ENCODE results near the gene DIS3L2.

DIS3L2 gene

DNA sequence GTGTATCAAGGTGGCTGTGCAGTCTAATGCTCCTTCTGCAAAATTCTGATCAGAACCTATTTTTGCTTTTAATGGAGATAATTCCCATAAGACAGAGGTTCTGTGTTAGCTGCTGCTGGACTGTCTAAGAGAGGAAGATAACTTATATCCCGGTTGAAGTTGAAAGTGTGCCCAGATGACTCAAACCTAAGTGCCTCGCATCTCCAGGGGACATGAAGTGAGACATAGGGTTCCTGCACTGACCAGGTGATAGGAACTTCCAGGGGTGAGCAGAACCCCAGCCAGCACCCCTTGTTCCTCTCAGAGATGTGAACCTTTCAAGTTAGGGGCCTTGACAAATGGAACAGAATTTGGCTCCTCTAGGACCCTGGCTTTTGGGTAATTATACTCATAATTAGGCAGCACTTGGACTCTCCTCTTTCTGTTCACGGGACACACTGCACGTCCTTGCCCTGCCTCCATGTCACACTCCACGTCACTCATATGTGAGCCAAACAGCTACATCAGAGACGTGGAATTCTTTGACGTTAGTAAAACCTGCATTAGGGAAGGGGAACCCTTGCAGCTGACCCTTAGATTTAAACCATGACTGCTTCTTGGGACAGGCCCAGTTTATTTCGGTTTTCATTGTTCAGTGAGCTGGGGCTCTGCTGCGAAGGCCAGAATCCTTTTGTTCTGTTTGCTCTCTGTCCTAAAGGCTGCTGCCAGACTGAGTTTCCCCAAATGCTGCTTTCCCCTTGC, 312.6 kb downstream of the DIS3L2 start:
- TF ChIP-seq, protein P1, sequence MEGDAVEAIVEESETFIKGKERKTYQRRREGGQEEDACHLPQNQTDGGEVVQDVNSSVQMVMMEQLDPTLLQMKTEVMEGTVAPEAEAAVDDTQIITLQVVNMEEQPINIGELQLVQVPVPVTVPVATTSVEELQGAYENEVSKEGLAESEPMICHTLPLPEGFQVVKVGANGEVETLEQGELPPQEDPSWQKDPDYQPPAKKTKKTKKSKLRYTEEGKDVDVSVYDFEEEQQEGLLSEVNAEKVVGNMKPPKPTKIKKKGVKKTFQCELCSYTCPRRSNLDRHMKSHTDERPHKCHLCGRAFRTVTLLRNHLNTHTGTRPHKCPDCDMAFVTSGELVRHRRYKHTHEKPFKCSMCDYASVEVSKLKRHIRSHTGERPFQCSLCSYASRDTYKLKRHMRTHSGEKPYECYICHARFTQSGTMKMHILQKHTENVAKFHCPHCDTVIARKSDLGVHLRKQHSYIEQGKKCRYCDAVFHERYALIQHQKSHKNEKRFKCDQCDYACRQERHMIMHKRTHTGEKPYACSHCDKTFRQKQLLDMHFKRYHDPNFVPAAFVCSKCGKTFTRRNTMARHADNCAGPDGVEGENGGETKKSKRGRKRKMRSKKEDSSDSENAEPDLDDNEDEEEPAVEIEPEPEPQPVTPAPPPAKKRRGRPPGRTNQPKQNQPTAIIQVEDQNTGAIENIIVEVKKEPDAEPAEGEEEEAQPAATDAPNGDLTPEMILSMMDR (IDR thresholded peaks at IDR 0.05; ENCODE audit: low read depth, low read length), result no peak
- no peak for TF ChIP-seq EZH2phosphoT487 (IDR thresholded peaks at IDR 0.05; ENCODE audit: low read depth)
- 0 out of 2 replicates have a peak, but pooled peaks cover under 1% of the 10 kb centered on the region for H4K20me1 ChIP-seq (ENCODE audit: insufficient read depth, low read length)
- no peak overlapping the region for H3K4me3 ChIP-seq (ENCODE audit: low read length)
- peaks cover 6% of the 10 kb centered on the region for H3K4me1 ChIP-seq (ENCODE audit: low read length)
- H2AFZ ChIP-seq (ENCODE audit: low read depth, low read length), result no peak overlapping the region
- no peak overlapping the region for H3K9ac ChIP-seq (ENCODE audit: low read length)
- H3K79me2 ChIP-seq (ENCODE audit: low read length), result no peaks in the 10 kb centered on the region
- no peak overlapping the region for H3K4me2 ChIP-seq (ENCODE audit: low read length)
- H3K9me3 ChIP-seq (ENCODE audit: insufficient read depth, low read length), result no peaks in the 10 kb centered on the region
- H3K27ac ChIP-seq (ENCODE audit: low read length), result no peak overlapping the region
- H3K36me3 ChIP-seq (replicated peaks; ENCODE audit: low read depth, low read length), result no peaks in the 10 kb centered on the region
- no peaks in the 10 kb centered on the region for H3K27me3 ChIP-seq (ENCODE audit: low read depth, low read length)

DNA sequence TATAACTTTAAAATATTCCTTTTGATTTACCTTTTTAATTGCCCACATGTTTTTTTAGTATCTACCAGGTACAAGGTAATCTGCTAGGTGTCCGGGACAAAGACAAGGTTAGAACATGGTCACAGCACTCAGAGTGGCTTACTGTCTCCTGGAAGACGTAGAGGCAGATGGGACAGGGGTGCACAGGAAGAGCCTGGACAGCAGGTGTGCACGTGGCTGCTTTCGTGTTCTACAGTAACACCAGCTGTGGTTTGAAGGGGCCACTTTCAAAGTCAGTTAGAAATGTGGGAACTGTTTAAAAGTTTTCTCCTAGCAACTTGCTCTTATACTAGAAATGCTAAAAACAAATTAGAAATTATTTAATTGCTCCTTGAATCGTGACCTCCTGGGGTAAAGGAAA, 314.2 kb downstream of the DIS3L2 start:
- H3K79me2 ChIP-seq (ENCODE audit: low read length), result no peaks in the 10 kb centered on the region
- H3K9me3 ChIP-seq (ENCODE audit: insufficient read depth, low read length), result no peaks in the 10 kb centered on the region
- no peak overlapping the region for H3K27ac ChIP-seq (ENCODE audit: low read length)
- no peak overlapping the region for H3K4me3 ChIP-seq (ENCODE audit: low read length)
- H3K9ac ChIP-seq (ENCODE audit: low read length), result no peak overlapping the region
- no peak for TF ChIP-seq EZH2phosphoT487 (IDR thresholded peaks at IDR 0.05; ENCODE audit: low read depth)
- TF ChIP-seq, protein P1 (IDR thresholded peaks at IDR 0.05; ENCODE audit: low read depth, low read length), result no peak
- no peak overlapping the region for H2AFZ ChIP-seq (ENCODE audit: low read depth, low read length)
- no peaks in the 10 kb centered on the region for H3K27me3 ChIP-seq (ENCODE audit: low read depth, low read length)
- no peaks in the 10 kb centered on the region for H4K20me1 ChIP-seq (ENCODE audit: insufficient read depth, low read length)
- no peak overlapping the region for H3K4me2 ChIP-seq (ENCODE audit: low read length)
- no peaks in the 10 kb centered on the region for H3K36me3 ChIP-seq (replicated peaks; ENCODE audit: low read depth, low read length)
- no peaks in the 10 kb centered on the region for H3K4me1 ChIP-seq (ENCODE audit: low read length)

DNA sequence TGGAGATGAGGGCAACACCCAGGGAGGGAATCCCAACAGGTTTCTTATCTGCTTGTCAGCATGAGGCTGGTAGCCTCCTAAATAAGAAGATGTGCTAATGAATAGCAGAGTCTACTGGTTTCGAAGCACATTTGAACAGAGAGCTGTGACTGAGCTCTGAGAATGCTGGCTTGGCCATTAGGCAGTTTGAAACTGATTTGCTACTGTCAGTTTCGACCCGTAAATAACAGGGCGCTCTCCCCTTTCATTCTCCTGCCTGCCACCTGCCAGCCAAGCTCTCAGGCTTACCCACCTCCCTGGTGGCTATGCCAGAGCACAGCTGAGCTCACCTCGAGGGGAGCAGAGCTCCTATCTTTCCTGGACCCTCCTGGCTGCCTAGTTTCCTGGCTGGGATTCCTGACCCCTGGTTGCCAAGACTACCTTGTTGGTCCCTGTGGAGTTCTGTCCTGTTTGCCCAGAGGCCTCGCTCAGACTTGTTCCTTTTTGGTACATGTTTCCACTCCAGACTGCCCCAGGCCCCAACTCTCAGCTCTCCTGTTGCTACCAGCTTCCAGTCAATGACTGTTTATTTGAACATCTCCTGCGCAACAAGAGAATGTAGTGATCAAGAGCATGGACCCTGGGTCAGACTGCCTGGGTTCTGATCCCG, 314.7 kb downstream of the DIS3L2 start:
- Histone ChIP-seq H3K4me1 (ENCODE audit: low read length) (no peaks in the 10 kb centered on the region), H4K20me1 (ENCODE audit: insufficient read depth, low read length) (no peaks in the 10 kb centered on the region), H2AFZ (ENCODE audit: low read depth, low read length) (no peak overlapping the region), H3K4me2 (ENCODE audit: low read length) (no peak overlapping the region), H3K27ac (ENCODE audit: low read length) (no peak overlapping the region), H3K9ac (ENCODE audit: low read length) (no peak overlapping the region), H3K9me3 (ENCODE audit: insufficient read depth, low read length) (no peaks in the 10 kb centered on the region), H3K27me3 (ENCODE audit: low read depth, low read length) (no peaks in the 10 kb centered on the region), H3K36me3 (replicated peaks; ENCODE audit: low read depth, low read length) (no peaks in the 10 kb centered on the region), H3K79me2 (ENCODE audit: low read length) (no peaks in the 10 kb centered on the region), H3K4me3 (ENCODE audit: low read length) (no peak overlapping the region)
- TF ChIP-seq, protein P1 (IDR thresholded peaks at IDR 0.05; ENCODE audit: low read depth, low read length), result no peak
- no peak for TF ChIP-seq EZH2phosphoT487 (IDR thresholded peaks at IDR 0.05; ENCODE audit: low read depth)

DNA sequence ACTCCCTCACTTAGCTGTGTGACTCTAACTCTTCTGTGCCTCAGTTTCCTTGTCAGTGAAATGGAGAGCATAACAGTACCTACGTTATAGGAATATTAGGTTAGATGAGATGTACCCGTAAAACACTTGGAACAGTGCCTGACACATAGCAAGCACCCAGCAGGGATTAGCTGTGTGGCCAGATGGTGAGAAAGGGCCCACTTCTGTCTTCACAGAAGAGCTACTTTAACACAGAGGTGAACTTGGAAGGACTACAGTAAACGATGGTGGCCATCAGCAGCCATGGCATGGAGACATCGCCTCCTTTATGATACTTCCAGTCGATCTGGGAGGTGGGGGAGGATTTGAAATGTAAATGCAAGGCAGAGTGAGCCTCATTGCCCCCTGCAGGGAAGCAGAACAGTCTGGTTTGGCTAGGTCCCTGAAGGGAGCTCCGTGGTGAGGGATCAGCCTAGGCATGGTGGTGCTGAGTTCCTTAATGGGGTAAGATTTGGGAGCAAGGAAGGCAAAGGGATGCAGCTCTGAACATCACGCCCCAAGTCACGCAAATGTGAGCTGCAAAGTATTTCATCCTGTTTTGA, 315.3 kb downstream of the DIS3L2 start:
- no peaks in the 10 kb centered on the region for H3K9me3 ChIP-seq (ENCODE audit: insufficient read depth, low read length)
- no peaks in the 10 kb centered on the region for H3K4me1 ChIP-seq (ENCODE audit: low read length)
- no peak overlapping the region for H3K4me3 ChIP-seq (ENCODE audit: low read length)
- H3K9ac ChIP-seq (ENCODE audit: low read length), result no peak overlapping the region
- H3K27ac ChIP-seq (ENCODE audit: low read length), result no peak overlapping the region
- H3K27me3 ChIP-seq (ENCODE audit: low read depth, low read length), result no peaks in the 10 kb centered on the region
- no peak overlapping the region for H2AFZ ChIP-seq (ENCODE audit: low read depth, low read length)
- H3K4me2 ChIP-seq (ENCODE audit: low read length), result no peak overlapping the region
- H3K79me2 ChIP-seq (ENCODE audit: low read length), result no peaks in the 10 kb centered on the region
- TF ChIP-seq, protein P1 (IDR thresholded peaks at IDR 0.05; ENCODE audit: low read depth, low read length), result no peak
- no peak for TF ChIP-seq EZH2phosphoT487 (IDR thresholded peaks at IDR 0.05; ENCODE audit: low read depth)
- H3K36me3 ChIP-seq (replicated peaks; ENCODE audit: low read depth, low read length), result no peaks in the 10 kb centered on the region
- H4K20me1 ChIP-seq (ENCODE audit: insufficient read depth, low read length), result no peaks in the 10 kb centered on the region

All from OCI-LY3 (cell line).